OCI-LY1 (cell line): ENCODE results near the gene NOP14.

Experiments used
- CTCF ChIP-seq: fragments of 200-600 bp; sonication (generic), shearing (Covaris generic); IDR thresholded peaks from 2 replicates; pipeline ENCODE4 v1.5.1; 2017; ENCODE audit warnings: mild to moderate bottlenecking, antibody characterized with exemption, low read length, moderate library complexity, mixed read lengths
- EZH2 ChIP-seq: fragments of 200-600 bp; sonication (generic), shearing (Covaris generic); IDR thresholded peaks from 2 replicates; pipeline ENCODE4 v1.8.0; 2017; ENCODE audit warnings: borderline replicate concordance, mixed run types, mild to moderate bottlenecking, antibody characterized with exemption, low read length, moderate library complexity, mixed read lengths

DNA sequence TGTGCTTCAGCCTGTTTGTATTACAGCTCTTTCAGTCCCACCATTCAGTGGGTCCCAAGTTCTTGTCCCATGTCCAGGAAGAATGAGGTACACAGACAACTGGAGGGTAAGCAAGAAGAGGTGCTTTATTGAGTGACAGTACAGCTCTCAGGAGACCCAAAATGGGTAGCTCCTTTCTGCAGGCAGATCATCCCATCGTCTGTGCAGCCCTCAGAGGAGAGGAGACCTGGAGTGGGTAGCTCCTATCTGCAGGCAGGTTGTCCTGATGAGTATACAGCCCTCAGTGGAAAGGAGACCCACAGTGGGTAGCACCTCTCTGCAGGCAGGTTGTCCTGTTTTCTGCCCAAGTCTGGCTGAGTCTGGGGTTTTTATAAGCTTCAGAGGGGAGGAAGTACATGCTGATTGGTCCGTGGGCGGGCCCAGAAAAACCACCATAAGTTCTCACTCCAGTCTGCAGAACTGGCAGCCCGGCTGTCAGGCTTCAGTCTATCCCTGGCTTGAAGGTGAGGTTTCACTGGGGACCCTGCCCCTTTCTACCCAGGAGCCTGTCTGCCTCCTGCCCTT, 18.1 kb upstream of the NOP14 start:
- TF ChIP-seq CTCF, result no peak
- no peak for TF ChIP-seq EZH2
